ENCODE results near the gene PDGFA. TPM values are rescaled to one million over a fixed set of nuclear protein-coding genes. Genes with fewer than 3 reads are reported as not detected.

The PDGFA gene
- total RNA-seq, 2 donors from 2014 or later: 175 to 219 TPM

GRCh38 chr7:452226-452751, 67.4 kb downstream of the PDGFA start:
- ATAC-seq (ENCODE audit: insufficient number of reproducible peaks, low FRiP score, low read depth) (no peak), DNase-seq (ENCODE audit: low spot score) (no peak)
- Histone ChIP-seq H3K27ac (no peak overlapping the region), H3K4me1 (ENCODE audit: control insufficient read depth in 1 of 2, low read depth in 2 of 2) (peaks cover 14 to 29% of the 10 kb centered on the region in 2 donors), H3K27me3 (replicated peaks; ENCODE audit: insufficient read depth) (peaks cover 4% of the 10 kb centered on the region), H3K4me3 (peak overlapping the region; percentile 37), H3K36me3 (no peaks in the 10 kb centered on the region), H3K9me3 (no peaks in the 10 kb centered on the region)
- TF ChIP-seq CTCF (IDR thresholded peaks at IDR 0.05): no peak

- no peak for TF ChIP-seq CTCF (IDR thresholded peaks at IDR 0.05)
- Histone ChIP-seq H3K9me3 (no peaks in the 10 kb centered on the region), H3K27me3 (replicated peaks; ENCODE audit: insufficient read depth) (peaks cover 4% of the 10 kb centered on the region), H3K36me3 (no peaks in the 10 kb centered on the region), H3K4me1 (ENCODE audit: control insufficient read depth in 1 of 2, low read depth in 2 of 2) (peaks cover 14 to 29% of the 10 kb centered on the region in 2 donors), H3K27ac (no peak overlapping the region), H3K4me3 (peak overlapping the region; percentile 37)
- ATAC-seq (ENCODE audit: insufficient number of reproducible peaks, low FRiP score, low read depth): no peak
- DNase-seq (ENCODE audit: low spot score): no peak
Measured at GRCh38 chr7:451255-452225, 68.1 kb downstream of the PDGFA start.

- Histone ChIP-seq H3K27ac (no peak overlapping the region), H3K36me3 (no peaks in the 10 kb centered on the region), H3K27me3 (replicated peaks; ENCODE audit: insufficient read depth) (peaks cover 4% of the 10 kb centered on the region), H3K4me1 (ENCODE audit: control insufficient read depth in 1 of 2, low read depth in 2 of 2) (peaks cover 14 to 27% of the 10 kb centered on the region in 2 donors), H3K9me3 (no peaks in the 10 kb centered on the region), H3K4me3 (no peak overlapping the region)
- TF ChIP-seq CTCF (IDR thresholded peaks at IDR 0.05): no peak
- DNase-seq (ENCODE audit: low spot score) (no peak), ATAC-seq (ENCODE audit: insufficient number of reproducible peaks, low FRiP score, low read depth) (no peak)
Measured at GRCh38 chr7:450741-451140, 68.9 kb downstream of the PDGFA start.

GRCh38 chr7:450036-450435, 69.6 kb downstream of the PDGFA start:
- TF ChIP-seq CTCF (IDR thresholded peaks at IDR 0.05): no peak
- DNase-seq (ENCODE audit: low spot score): no peak
- Histone ChIP-seq H3K27me3 (replicated peaks; ENCODE audit: insufficient read depth) (peaks cover 4% of the 10 kb centered on the region), H3K9me3 (no peaks in the 10 kb centered on the region), H3K4me1 (ENCODE audit: control insufficient read depth in 1 of 2, low read depth in 2 of 2) (peaks cover 7 to 21% of the 10 kb centered on the region in 2 donors), H3K36me3 (no peaks in the 10 kb centered on the region), H3K27ac (no peak overlapping the region), H3K4me3 (no peak overlapping the region)
- no peak for ATAC-seq (ENCODE audit: insufficient number of reproducible peaks, low FRiP score, low read depth)

- H3K4me1 ChIP-seq (ENCODE audit: control insufficient read depth in 1 of 2, low read depth in 2 of 2): peaks cover 6 to 25% of the 10 kb centered on the region in 2 donors
- TF ChIP-seq CTCF (IDR thresholded peaks at IDR 0.05): no peak
- H3K36me3 ChIP-seq: no peaks in the 10 kb centered on the region
- H3K4me3 ChIP-seq: no peak overlapping the region
- ATAC-seq (ENCODE audit: insufficient number of reproducible peaks, low FRiP score, low read depth) (no peak), DNase-seq (ENCODE audit: low spot score) (no peak)
- H3K27ac ChIP-seq: no peak overlapping the region
- peaks cover 4% of the 10 kb centered on the region for H3K27me3 ChIP-seq (replicated peaks; ENCODE audit: insufficient read depth)
- no peaks in the 10 kb centered on the region for H3K9me3 ChIP-seq
Measured at GRCh38 chr7:449324-450019, 70.2 kb downstream of the PDGFA start.
